Transverse colon (tissue), 4 donors: Measurements from ENCODE around the gene EPS8L3. TPM values are rescaled to one million over a fixed set of nuclear protein-coding genes. Genes with fewer than 3 reads are reported as not detected.

ENCODE experiments used
- DNase-seq: peaks from one replicate; pipeline ENCODE4 v3.0.0-alpha.2; 2019
- H3K27ac ChIP-seq, 4 donors: fragments of 200-600 bp; sonication (generic); 2 replicates each; pipeline ENCODE4 v1.5.1; 2016 to 2018; ENCODE audit warnings: inconsistent platforms in 4 of 4
- H3K27me3 ChIP-seq: fragments of 200-600 bp; sonication (generic); 2 replicates; pipeline ENCODE4 v1.5.1; 2017; ENCODE audit warnings: inconsistent platforms
- H3K36me3 ChIP-seq, 4 donors: fragments of 200-600 bp; sonication (generic); 2 replicates each; pipeline ENCODE4 v1.5.1; 2017 to 2019; ENCODE audit warnings: inconsistent platforms in 4 of 4
- H3K4me1 ChIP-seq, 4 donors: fragments of 200-600 bp; sonication (generic); 2 replicates each; pipeline ENCODE4 v1.5.1; 2017 to 2020; ENCODE audit warnings: inconsistent platforms in 4 of 4
- H3K4me3 ChIP-seq, 4 donors: fragments of 200-600 bp; sonication (generic); 1 replicate in 1 of 4; 2 replicates in 3 of 4; pipeline versions ENCODE4 v1.5.1 to v1.6.1; 2017 to 2019; ENCODE audit warnings: inconsistent platforms in 4 of 4
- H3K9me3 ChIP-seq, 2 donors: fragments of 200-600 bp; sonication (generic); 2 replicates each; pipeline ENCODE4 v1.5.1; 2017 to 2019; ENCODE audit warnings: inconsistent platforms in 2 of 2
- EP300 ChIP-seq: sonication (generic); formaldehyde crosslinking; IDR thresholded peaks from one replicate; pipeline ENCODE4 v1.6.1; 2017; ENCODE audit warnings: antibody characterized with exemption, low read depth
- POLR2A ChIP-seq: fragments of 450-650 bp; IDR thresholded peaks from one replicate; pipeline ENCODE4 v1.6.1; 2016; ENCODE audit warnings: antibody characterized with exemption, mild to moderate bottlenecking, moderate library complexity
- POLR2AphosphoS5 ChIP-seq, 3 donors: sonication (generic); formaldehyde crosslinking; IDR thresholded peaks; one replicate each; pipeline ENCODE4 v1.6.1; 2016; ENCODE audit warnings: antibody characterized with exemption in 3 of 3
- WGBS, 2 donors: methylation state at CpG; one replicate each; pipeline ENCODE4 v1.1.5; 2018; ENCODE audit warnings: low coverage in 1 of 2; 5-methylcytosine and 5-hydroxymethylcytosine counted together
- in situ Hi-C, 4 donors: fragments of 200-750 bp; cut with MboI; loops; one replicate each; pipeline versions ENCODE4 v1.15.0 to v1.15.1; 2017; ENCODE audit warnings: low sequenced_read_pairs in 3 of 4, low pct_ligation_motif_present in 1 of 4, low pct_unique_long_range_greater_than_20kb in 1 of 4
- intact Hi-C: fragments of 100-400 bp; cut with DNase I; formaldehyde crosslinking; loops from one replicate; pipeline ENCODE4 v1.15.1; 2023; ENCODE audit warnings: low total_unique reads
- total RNA-seq, 4 donors: library from RNA; depleted of rRNA; stranded (reverse); fragments of >200 nt; gene quantifications; one replicate each; pipeline ENCODE4 v1.1.0, GENCODE V29; 2016
- TF ChIP-seq, protein P1 (sequence below), 5 experiments: fragments of 200-600 bp in 3 of 5; fragments of 450-650 bp in 2 of 5; sonication (generic) in 3 of 5; IDR thresholded peaks; 1 replicate in 2 of 5; 2 replicates in 3 of 5; pipeline ENCODE4 v1.5.1; 2016 to 2017; ENCODE audit warnings: antibody characterized with exemption in 5 of 5, inconsistent platforms in 3 of 5, mild to moderate bottlenecking in 2 of 5, moderate library complexity in 1 of 5

Gene EPS8L3
- total RNA-seq, 4 donors from 2014 or later = 228 to 468 (median 363) TPM

DNA sequence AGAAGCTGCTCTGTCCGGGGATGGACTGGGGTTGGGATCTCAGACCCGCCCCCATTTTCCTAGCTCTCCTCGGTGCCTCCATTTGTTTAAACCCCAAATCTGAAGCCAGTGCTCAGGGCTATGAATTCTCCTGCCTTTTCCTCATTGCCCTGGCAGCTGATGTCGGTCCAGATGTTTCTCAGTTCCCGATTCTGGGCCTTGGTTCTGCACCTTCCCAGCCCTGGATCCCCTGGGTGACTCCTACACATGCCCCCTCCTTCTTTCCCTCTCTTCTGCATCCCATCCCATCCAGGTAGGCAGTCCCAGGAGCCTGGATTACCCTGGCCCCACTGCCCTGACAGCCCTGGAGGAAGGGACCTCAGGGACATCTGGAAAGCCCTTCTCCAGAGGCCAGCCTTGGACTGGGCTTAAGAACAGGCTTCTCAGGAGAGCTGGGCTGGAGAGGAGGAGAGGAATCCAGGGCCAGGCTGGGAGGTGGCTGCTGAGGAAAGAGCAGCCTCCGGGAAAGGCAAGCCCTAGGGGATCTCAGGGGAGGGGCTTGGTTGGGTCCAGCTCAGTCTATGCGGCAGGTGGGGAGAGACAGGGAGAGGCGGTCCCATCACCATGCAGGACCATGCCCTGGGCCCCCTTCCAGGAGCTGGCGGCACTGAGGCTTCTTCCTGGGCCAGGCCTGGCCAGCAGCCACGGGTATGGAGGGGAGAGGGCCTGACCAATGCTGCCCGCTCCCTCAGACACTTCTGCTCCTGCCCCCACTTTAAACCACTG is 6.8 kb upstream of the EPS8L3 start:
- in situ Hi-C loops = loop anchor here (5.0 to 10.0 kb wide), 5 partner anchors 116 to 226 kb away; partner anchors contain the start of genes GNAI3 (in 4 of the 4) and GSTM4 (in 1 of the 4)
- H3K36me3 ChIP-seq = no peaks in the 10 kb centered on the region
- H3K4me1 ChIP-seq = peaks cover 2 to 23% (median 19%) of the 10 kb centered on the region in 4 donors
- no peaks in the 10 kb centered on the region for H3K27me3 ChIP-seq
- WGBS, 2 donors = 80 to 86% methylated on average over 1 to 11 of the region's 11 CpGs
- no peak overlapping the region for H3K4me3 ChIP-seq
- no peaks in the 10 kb centered on the region for H3K9me3 ChIP-seq
- intact Hi-C loops = loop anchor here (5.0 kb wide), 1 partner anchor 128 kb away; no protein-coding TSS in a partner anchor
- H3K27ac ChIP-seq = no peak overlapping the region
- TF ChIP-seq POLR2AphosphoS5 (IDR thresholded peaks at IDR 0.05) (no peak), EP300 (no peak)
- peak; percentile 6 for DNase-seq

GRCh38 chr1:109769330-109770078 is 5.8 kb upstream of the EPS8L3 start:
- Histone ChIP-seq H3K27me3 (no peaks in the 10 kb centered on the region), H3K4me1 (peaks cover 12 to 33% (median 29%) of the 10 kb centered on the region in 4 donors), H3K9me3 (no peaks in the 10 kb centered on the region), H3K27ac (no peak overlapping the region), H3K36me3 (no peaks in the 10 kb centered on the region), H3K4me3 (no peak overlapping the region)
- 90 to 96% methylated on average over 4 to 11 of the region's 11 CpGs for WGBS, 2 donors
- intact Hi-C loops = loop anchor here (5.0 kb wide), 1 partner anchor 127 kb away; no protein-coding TSS in a partner anchor
- TF ChIP-seq, protein P1, sequence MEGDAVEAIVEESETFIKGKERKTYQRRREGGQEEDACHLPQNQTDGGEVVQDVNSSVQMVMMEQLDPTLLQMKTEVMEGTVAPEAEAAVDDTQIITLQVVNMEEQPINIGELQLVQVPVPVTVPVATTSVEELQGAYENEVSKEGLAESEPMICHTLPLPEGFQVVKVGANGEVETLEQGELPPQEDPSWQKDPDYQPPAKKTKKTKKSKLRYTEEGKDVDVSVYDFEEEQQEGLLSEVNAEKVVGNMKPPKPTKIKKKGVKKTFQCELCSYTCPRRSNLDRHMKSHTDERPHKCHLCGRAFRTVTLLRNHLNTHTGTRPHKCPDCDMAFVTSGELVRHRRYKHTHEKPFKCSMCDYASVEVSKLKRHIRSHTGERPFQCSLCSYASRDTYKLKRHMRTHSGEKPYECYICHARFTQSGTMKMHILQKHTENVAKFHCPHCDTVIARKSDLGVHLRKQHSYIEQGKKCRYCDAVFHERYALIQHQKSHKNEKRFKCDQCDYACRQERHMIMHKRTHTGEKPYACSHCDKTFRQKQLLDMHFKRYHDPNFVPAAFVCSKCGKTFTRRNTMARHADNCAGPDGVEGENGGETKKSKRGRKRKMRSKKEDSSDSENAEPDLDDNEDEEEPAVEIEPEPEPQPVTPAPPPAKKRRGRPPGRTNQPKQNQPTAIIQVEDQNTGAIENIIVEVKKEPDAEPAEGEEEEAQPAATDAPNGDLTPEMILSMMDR (IDR thresholded peaks at IDR 0.05) = no peak
- TF ChIP-seq POLR2AphosphoS5 (IDR thresholded peaks at IDR 0.05) (no peak), EP300 (no peak), POLR2A (no peak)
- DNase-seq = peak; percentile 3
- in situ Hi-C loops = loop anchor here (5.0 to 10.0 kb wide), 5 partner anchors 115 to 225 kb away; partner anchors contain the start of genes GNAI3 (in 4 of the 4) and GSTM4 (in 1 of the 4)

DNA sequence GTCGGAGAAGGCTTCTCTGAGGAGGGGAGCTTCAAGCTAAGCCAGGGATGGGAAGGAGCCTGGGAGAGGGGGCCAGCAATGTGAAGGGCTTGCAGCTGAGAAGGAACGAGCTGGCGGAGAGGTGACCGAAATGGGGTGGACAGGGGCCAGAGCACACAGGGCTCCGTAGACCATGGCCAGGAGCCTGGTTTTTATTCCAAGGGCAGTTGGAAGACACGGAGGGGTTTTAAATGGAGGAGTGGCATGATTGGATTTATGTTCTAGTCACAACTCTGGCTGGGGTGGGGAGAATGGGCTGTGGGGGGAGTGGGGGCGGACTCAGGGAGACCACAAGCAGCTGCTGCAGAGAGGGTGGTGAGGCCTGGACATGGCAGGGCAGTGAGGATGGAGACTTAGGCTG is 5.1 kb upstream of the EPS8L3 start:
- no peak for TF ChIP-seq POLR2AphosphoS5 (IDR thresholded peaks at IDR 0.05)
- TF ChIP-seq POLR2A = no peak
- TF ChIP-seq, protein P1 (IDR thresholded peaks at IDR 0.05) = no peak
- TF ChIP-seq EP300 = no peak
- in situ Hi-C loops = no loop called here
- peak; percentile 6 for DNase-seq
- Histone ChIP-seq H3K4me3 (no peak overlapping the region), H3K27me3 (no peaks in the 10 kb centered on the region), H3K4me1 (peaks cover 18 to 37% (median 34%) of the 10 kb centered on the region in 4 donors), H3K9me3 (no peaks in the 10 kb centered on the region), H3K27ac (no peak overlapping the region), H3K36me3 (no peaks in the 10 kb centered on the region)
- 82 to 87% methylated on average over 6 to 7 of the region's 7 CpGs for WGBS, 2 donors
- intact Hi-C loops = no loop called here

- TF ChIP-seq POLR2AphosphoS5 (IDR thresholded peaks at IDR 0.05) = no peak
- TF ChIP-seq EP300 = no peak
- no peaks in the 10 kb centered on the region for H3K9me3 ChIP-seq
- no peaks in the 10 kb centered on the region for H3K27me3 ChIP-seq
- in situ Hi-C loops = no loop called here
- H3K27ac ChIP-seq = no peak overlapping the region
- H3K36me3 ChIP-seq = no peaks in the 10 kb centered on the region
- peaks cover 18 to 37% (median 34%) of the 10 kb centered on the region in 4 donors for H3K4me1 ChIP-seq
- H3K4me3 ChIP-seq = no peak overlapping the region
- peak; percentile 3 for DNase-seq
- intact Hi-C loops = no loop called here
- 82% methylated on average over 2 of the region's 2 CpGs; no CpG with 5 or more reads in 1 of the 2 donors for WGBS, 2 donors
These were observed 4.6 kb upstream of the EPS8L3 start for GRCh38 chr1:109768335-109768650.
